Neuronal stem cell (in vitro differentiated cells): Measurements from ENCODE around the gene UGT1A5.

Experiments
- DNase-seq: peaks from one replicate; pipeline ENCODE4 v3.0.0-alpha.2; 2013; ENCODE audit warnings: low spot score
- H2AFZ ChIP-seq: one replicate; pipeline ENCODE4 v1.6.1; 2013; ENCODE audit warnings: mild to moderate bottlenecking, low read length, inconsistent platforms
- H2AK5ac ChIP-seq: 2 replicates; pipeline ENCODE4 v1.6.1; 2013; ENCODE audit warnings: low read depth, mild to moderate bottlenecking, inconsistent platforms, low read length, moderate library complexity, mixed read lengths
- H2BK120ac ChIP-seq: 2 replicates; pipeline ENCODE4 v1.6.1; 2013; ENCODE audit warnings: low read depth, mild to moderate bottlenecking, inconsistent platforms, low read length, moderate library complexity, mixed read lengths
- H2BK12ac ChIP-seq: one replicate; pipeline ENCODE4 v1.6.1; 2013; ENCODE audit warnings: low read length, inconsistent platforms
- H2BK15ac ChIP-seq: 2 replicates; pipeline ENCODE4 v1.6.1; 2013; ENCODE audit warnings: mild to moderate bottlenecking, low read length, inconsistent platforms, mixed read lengths
- H2BK5ac ChIP-seq: one replicate; pipeline ENCODE4 v1.6.1; 2013; ENCODE audit warnings: inconsistent platforms, mild to moderate bottlenecking, low read length, moderate library complexity
- H3K14ac ChIP-seq: one replicate; pipeline ENCODE4 v1.6.1; 2013; ENCODE audit warnings: low read length, inconsistent platforms
- H3K18ac ChIP-seq: 2 replicates; pipeline ENCODE4 v1.6.1; 2013; ENCODE audit warnings: low read length, inconsistent platforms
- H3K23ac ChIP-seq: 2 replicates; pipeline ENCODE4 v1.6.1; 2013; ENCODE audit warnings: low read depth, mild to moderate bottlenecking, mixed read lengths, low read length, inconsistent platforms; ENCODE audit not compliant: poor library complexity
- H3K27ac ChIP-seq: replicated peaks from 3 replicates; pipeline ENCODE4 v1.5.1; 2013; ENCODE audit warnings: low read length, inconsistent platforms
- H3K27me3 ChIP-seq, 3 experiments: 2 replicates each; pipeline ENCODE4 v1.6.1; 2013; ENCODE audit warnings: low read length in 3 of 3, mild to moderate bottlenecking in 2 of 3, inconsistent platforms in 1 of 3, low read depth in 1 of 3, mixed read lengths in 1 of 3, moderate library complexity in 1 of 3; ENCODE audit not compliant: control insufficient read depth in 3 of 3, insufficient read depth in 3 of 3
- H3K36me3 ChIP-seq, 2 donors: replicated peaks in 1 of 2; 2 replicates each; pipeline ENCODE4 v1.6.1; 2013; ENCODE audit warnings: low read length in 2 of 2; ENCODE audit not compliant: control insufficient read depth in 2 of 2, insufficient read depth in 2 of 2
- H3K4ac ChIP-seq: 2 replicates; pipeline ENCODE4 v1.6.1; 2013; ENCODE audit warnings: inconsistent platforms, mild to moderate bottlenecking, low read length, moderate library complexity
- H3K4me1 ChIP-seq, 2 donors: 1 replicate in 1 of 2; 2 replicates in 1 of 2; pipeline ENCODE4 v1.6.1; 2013; ENCODE audit warnings: low read length in 2 of 2, low read depth in 1 of 2; ENCODE audit not compliant: control insufficient read depth in 2 of 2, insufficient read depth in 1 of 2
- H3K4me2 ChIP-seq: one replicate; pipeline ENCODE4 v1.6.1; 2013; ENCODE audit warnings: mild to moderate bottlenecking, low read length, inconsistent platforms; ENCODE audit not compliant: insufficient read depth, poor library complexity, severe bottlenecking
- H3K4me3 ChIP-seq, 2 donors: 2 replicates each; pipeline ENCODE4 v1.5.1; 2013; ENCODE audit warnings: low read length in 2 of 2, mild to moderate bottlenecking in 2 of 2, inconsistent platforms in 1 of 2, moderate library complexity in 1 of 2
- H3K79me1 ChIP-seq: one replicate; pipeline ENCODE4 v1.6.1; 2013; ENCODE audit warnings: low read depth, mild to moderate bottlenecking, inconsistent platforms, low read length, moderate library complexity
- H3K9ac ChIP-seq: one replicate; pipeline ENCODE4 v1.6.1; 2013; ENCODE audit warnings: mild to moderate bottlenecking, low read depth, low read length, inconsistent platforms; ENCODE audit not compliant: poor library complexity
- H3K9me3 ChIP-seq, 2 donors: replicated peaks in 1 of 2; 2 replicates each; pipeline versions ENCODE3 to v1.6.1; 2013; ENCODE audit warnings: low read length in 2 of 2, mild to moderate bottlenecking in 2 of 2, inconsistent platforms in 1 of 2, low read depth in 1 of 2, mixed read lengths in 1 of 2, moderate library complexity in 1 of 2; ENCODE audit not compliant: control insufficient read depth in 2 of 2, insufficient read depth in 1 of 2
- H4K8ac ChIP-seq: one replicate; pipeline ENCODE4 v1.6.1; 2013; ENCODE audit warnings: low read depth, mild to moderate bottlenecking, inconsistent platforms, low read length, moderate library complexity
- H4K91ac ChIP-seq: one replicate; pipeline ENCODE4 v1.6.1; 2013; ENCODE audit warnings: low read length, low read depth, mild to moderate bottlenecking, inconsistent platforms; ENCODE audit not compliant: poor library complexity
- WGBS, 2 donors: extraction: QIAGEN DNeasy Blood & Tissue Kit; methylation state at CpG; one replicate each; pipeline ENCODE4 v1.1.7; 2013; ENCODE audit warnings: missing lambda C conversion rate in 2 of 2, mixed read lengths in 1 of 2; ENCODE audit not compliant: insufficient read length in 2 of 2, insufficient replicate concordance in 1 of 2; ENCODE audit errors: extremely low coverage in 2 of 2; 5-methylcytosine and 5-hydroxymethylcytosine counted together

The UGT1A5 gene

GRCh38 chr2:233819884-233820773, 107.4 kb downstream of the UGT1A5 start:
- H3K14ac ChIP-seq, result no peak overlapping the region
- H2AK5ac ChIP-seq, result no peak overlapping the region
- H3K4ac ChIP-seq, result no peak overlapping the region
- H3K36me3 ChIP-seq, result no peaks in the 10 kb centered on the region
- no peaks in the 10 kb centered on the region for H3K79me1 ChIP-seq
- H3K4me3 ChIP-seq, result no peak overlapping the region
- peak overlapping the region; percentile 59 for H3K18ac ChIP-seq
- H2AFZ ChIP-seq, result no peak overlapping the region
- H2BK120ac ChIP-seq, result no peak overlapping the region
- no peak overlapping the region for H4K91ac ChIP-seq
- peaks cover 0 to 3% (median 0%) of the 10 kb centered on the region in 3 experiments for H3K27me3 ChIP-seq
- no peak overlapping the region for H3K23ac ChIP-seq
- no peak overlapping the region for H3K27ac ChIP-seq
- no peak overlapping the region for H3K4me2 ChIP-seq
- no CpG with 5 or more reads among the region's 18 CpGs for WGBS, 2 donors
- H3K4me1 ChIP-seq, result peaks cover 0 to 2% of the 10 kb centered on the region in 2 donors
- H4K8ac ChIP-seq, result no peak overlapping the region
- no peak overlapping the region for H2BK15ac ChIP-seq
- DNase-seq, result no peak
- H2BK5ac ChIP-seq, result peak overlapping the region; percentile 30
- no peak overlapping the region for H2BK12ac ChIP-seq
- no peaks in the 10 kb centered on the region for H3K9me3 ChIP-seq
- no peak overlapping the region for H3K9ac ChIP-seq

GRCh38 chr2:233820774-233821105, 108.0 kb downstream of the UGT1A5 start:
- H3K27ac ChIP-seq, result no peak overlapping the region
- H2AK5ac ChIP-seq, result no peak overlapping the region
- H2BK5ac ChIP-seq, result no peak overlapping the region
- no peak overlapping the region for H3K23ac ChIP-seq
- no peaks in the 10 kb centered on the region for H3K36me3 ChIP-seq
- H2AFZ ChIP-seq, result no peak overlapping the region
- WGBS, 2 donors, result no CpG with 5 or more reads among the region's 6 CpGs
- H3K9ac ChIP-seq, result no peak overlapping the region
- no peak overlapping the region for H3K14ac ChIP-seq
- H2BK15ac ChIP-seq, result no peak overlapping the region
- no peak overlapping the region for H4K91ac ChIP-seq
- H3K4me1 ChIP-seq, result peaks cover 0 to 2% of the 10 kb centered on the region in 2 donors
- no peak overlapping the region for H2BK120ac ChIP-seq
- H2BK12ac ChIP-seq, result no peak overlapping the region
- no peaks in the 10 kb centered on the region for H3K79me1 ChIP-seq
- no peak overlapping the region for H4K8ac ChIP-seq
- no peaks in the 10 kb centered on the region for H3K9me3 ChIP-seq
- no peak overlapping the region for H3K4me2 ChIP-seq
- peak overlapping the region; percentile 27 for H3K18ac ChIP-seq
- no peak overlapping the region for H3K4me3 ChIP-seq
- no peak for DNase-seq
- peaks cover 0 to 3% (median 0%) of the 10 kb centered on the region in 3 experiments for H3K27me3 ChIP-seq
- H3K4ac ChIP-seq, result no peak overlapping the region

DNA sequence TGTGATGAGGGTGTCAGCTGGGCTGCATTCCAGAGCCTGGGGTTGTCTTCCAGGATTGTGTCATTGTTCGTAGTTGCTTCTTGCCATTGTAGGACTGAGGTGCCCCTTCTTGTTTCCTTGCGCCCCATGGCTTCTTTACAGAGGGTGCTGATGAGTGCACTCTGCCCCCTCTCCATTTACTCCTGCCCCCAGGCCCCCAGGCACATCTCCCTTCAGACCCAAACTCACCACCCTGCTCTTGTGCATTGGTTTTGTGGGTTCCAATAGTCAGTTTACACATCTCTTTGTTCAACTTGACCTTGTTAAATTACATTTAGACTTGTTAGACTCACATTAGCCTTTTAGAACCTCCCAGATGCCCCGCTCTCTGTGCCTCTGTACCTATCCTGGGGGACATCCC, 108.5 kb downstream of the UGT1A5 start:
- WGBS, 2 donors, result no CpG with 5 or more reads among the region's 3 CpGs
- no peaks in the 10 kb centered on the region for H3K36me3 ChIP-seq
- no peak overlapping the region for H2AK5ac ChIP-seq
- H3K79me1 ChIP-seq, result no peaks in the 10 kb centered on the region
- no peak overlapping the region for H3K27ac ChIP-seq
- no peak for DNase-seq
- H3K4me3 ChIP-seq, result no peak overlapping the region
- H3K9me3 ChIP-seq, result no peaks in the 10 kb centered on the region
- H4K8ac ChIP-seq, result no peak overlapping the region
- no peak overlapping the region for H4K91ac ChIP-seq
- H3K23ac ChIP-seq, result no peak overlapping the region
- no peak overlapping the region for H3K9ac ChIP-seq
- H3K18ac ChIP-seq, result no peak overlapping the region
- peaks cover 0 to 2% of the 10 kb centered on the region in 2 donors for H3K4me1 ChIP-seq
- H2AFZ ChIP-seq, result no peak overlapping the region
- no peak overlapping the region for H2BK5ac ChIP-seq
- H2BK120ac ChIP-seq, result no peak overlapping the region
- no peak overlapping the region for H3K14ac ChIP-seq
- H3K4me2 ChIP-seq, result no peak overlapping the region
- H2BK15ac ChIP-seq, result no peak overlapping the region
- peaks cover 0 to 3% (median 0%) of the 10 kb centered on the region in 3 experiments for H3K27me3 ChIP-seq
- no peak overlapping the region for H3K4ac ChIP-seq
- H2BK12ac ChIP-seq, result no peak overlapping the region

DNA sequence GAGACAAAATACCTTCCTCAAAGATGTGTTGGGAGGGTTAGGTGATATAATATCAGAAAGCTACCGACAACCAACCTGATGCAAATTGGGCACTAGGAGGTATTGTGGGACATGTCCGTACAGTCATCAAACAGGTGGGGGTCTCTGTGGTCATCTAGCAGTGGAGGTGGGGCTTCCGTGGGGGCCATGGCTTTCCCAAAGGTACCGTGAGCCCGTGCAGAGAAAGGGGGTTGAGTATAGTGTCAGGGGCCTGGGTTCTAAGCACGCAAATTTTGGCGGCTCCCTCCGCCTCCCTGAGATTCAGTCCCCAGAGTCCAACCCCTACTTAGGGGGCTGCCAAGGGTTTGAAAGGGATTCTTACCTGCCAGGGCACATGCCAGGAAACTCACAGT, 109.0 kb downstream of the UGT1A5 start:
- H4K8ac ChIP-seq, result no peak overlapping the region
- peak overlapping the region; percentile 77 for H3K4ac ChIP-seq
- no peak overlapping the region for H3K23ac ChIP-seq
- no peak overlapping the region for H2AFZ ChIP-seq
- peak overlapping the region; percentile 44 for H2BK5ac ChIP-seq
- H2BK15ac ChIP-seq, result no peak overlapping the region
- no peak overlapping the region for H3K4me3 ChIP-seq
- peaks cover 0 to 2% of the 10 kb centered on the region in 2 donors for H3K4me1 ChIP-seq
- no peaks in the 10 kb centered on the region for H3K36me3 ChIP-seq
- peaks cover 0 to 3% (median 0%) of the 10 kb centered on the region in 3 experiments for H3K27me3 ChIP-seq
- H2BK120ac ChIP-seq, result no peak overlapping the region
- H3K9me3 ChIP-seq, result no peaks in the 10 kb centered on the region
- no peak for DNase-seq
- no peak overlapping the region for H3K9ac ChIP-seq
- peak overlapping the region; percentile 79 for H3K14ac ChIP-seq
- no peak overlapping the region for H3K4me2 ChIP-seq
- peak overlapping the region; percentile 16 for H2BK12ac ChIP-seq
- H3K18ac ChIP-seq, result no peak overlapping the region
- no peak overlapping the region for H4K91ac ChIP-seq
- no peak overlapping the region for H3K27ac ChIP-seq
- no peaks in the 10 kb centered on the region for H3K79me1 ChIP-seq
- H2AK5ac ChIP-seq, result no peak overlapping the region
- WGBS, 2 donors, result no CpG with 5 or more reads among the region's 8 CpGs
